ENCODE measurements around the gene REXO4.
"Not testable (repeated sequence)": the region's sequence is repeated elsewhere in the genome, so short reads cannot be mapped to it uniquely, and the experiment has no call there.

REXO4 gene

DNA sequence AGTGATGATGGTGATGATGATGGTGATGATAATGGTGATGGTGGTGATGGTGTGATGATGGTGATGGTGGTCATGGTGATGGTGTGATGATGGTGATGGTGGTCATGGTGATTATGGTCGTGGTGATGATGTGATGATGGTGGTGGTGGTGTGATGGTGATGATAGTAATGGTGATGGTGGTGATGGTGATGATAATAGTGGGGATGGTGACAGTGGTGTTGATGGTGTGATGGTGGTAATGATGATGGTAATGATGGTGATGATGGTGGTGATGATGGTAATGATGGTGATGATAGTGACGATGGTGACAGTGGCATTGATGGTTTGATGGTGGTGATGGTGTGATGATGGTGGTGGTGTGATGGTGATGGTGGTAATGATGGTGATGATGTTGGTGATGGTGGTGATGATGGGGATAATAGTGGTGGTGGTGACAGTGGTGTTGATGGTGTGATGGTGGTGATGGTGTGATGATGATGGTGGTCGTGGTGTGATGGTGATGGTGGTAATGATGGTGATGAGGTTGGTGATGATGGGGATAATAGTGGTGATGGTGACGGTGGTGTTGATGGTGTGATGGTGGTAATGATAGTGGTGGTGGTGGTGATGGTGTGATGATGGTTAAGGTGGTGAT, 35.2 kb downstream of the REXO4 start:
- no peak overlapping the region for H3K4me3 ChIP-seq (replicated peaks; ENCODE audit: low read depth, low read length)
- no peak for DNase-seq (ENCODE audit: low read depth)
- TF ChIP-seq, protein P1, sequence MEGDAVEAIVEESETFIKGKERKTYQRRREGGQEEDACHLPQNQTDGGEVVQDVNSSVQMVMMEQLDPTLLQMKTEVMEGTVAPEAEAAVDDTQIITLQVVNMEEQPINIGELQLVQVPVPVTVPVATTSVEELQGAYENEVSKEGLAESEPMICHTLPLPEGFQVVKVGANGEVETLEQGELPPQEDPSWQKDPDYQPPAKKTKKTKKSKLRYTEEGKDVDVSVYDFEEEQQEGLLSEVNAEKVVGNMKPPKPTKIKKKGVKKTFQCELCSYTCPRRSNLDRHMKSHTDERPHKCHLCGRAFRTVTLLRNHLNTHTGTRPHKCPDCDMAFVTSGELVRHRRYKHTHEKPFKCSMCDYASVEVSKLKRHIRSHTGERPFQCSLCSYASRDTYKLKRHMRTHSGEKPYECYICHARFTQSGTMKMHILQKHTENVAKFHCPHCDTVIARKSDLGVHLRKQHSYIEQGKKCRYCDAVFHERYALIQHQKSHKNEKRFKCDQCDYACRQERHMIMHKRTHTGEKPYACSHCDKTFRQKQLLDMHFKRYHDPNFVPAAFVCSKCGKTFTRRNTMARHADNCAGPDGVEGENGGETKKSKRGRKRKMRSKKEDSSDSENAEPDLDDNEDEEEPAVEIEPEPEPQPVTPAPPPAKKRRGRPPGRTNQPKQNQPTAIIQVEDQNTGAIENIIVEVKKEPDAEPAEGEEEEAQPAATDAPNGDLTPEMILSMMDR (IDR thresholded peaks at IDR 0.05; ENCODE audit: low read length, missing control alignments): no peak

DNA sequence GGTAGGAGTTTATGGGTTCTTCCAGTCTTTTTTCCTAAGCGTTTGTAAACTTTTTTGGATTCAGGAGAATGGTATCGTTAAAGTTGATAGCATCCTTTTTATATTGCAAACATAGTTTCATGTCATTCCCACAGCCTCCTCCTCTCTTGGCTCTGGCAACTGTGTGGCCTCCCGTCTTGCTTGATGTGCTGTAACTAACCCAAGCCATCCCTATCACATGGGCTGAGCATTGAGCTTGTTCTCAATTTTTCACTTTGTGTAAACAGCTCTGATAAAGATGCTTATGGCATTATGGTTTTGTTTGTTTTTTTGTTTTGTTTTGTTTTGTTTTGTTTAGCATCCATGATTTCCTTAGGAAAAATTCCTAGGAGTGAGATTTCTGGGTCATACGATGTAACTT, 37.1 kb downstream of the REXO4 start:
- no peak overlapping the region for H3K4me3 ChIP-seq (replicated peaks; ENCODE audit: low read depth, low read length)
- TF ChIP-seq, protein P1 (IDR thresholded peaks at IDR 0.05; ENCODE audit: low read length, missing control alignments): no peak
- DNase-seq (ENCODE audit: low read depth): no peak

DNA sequence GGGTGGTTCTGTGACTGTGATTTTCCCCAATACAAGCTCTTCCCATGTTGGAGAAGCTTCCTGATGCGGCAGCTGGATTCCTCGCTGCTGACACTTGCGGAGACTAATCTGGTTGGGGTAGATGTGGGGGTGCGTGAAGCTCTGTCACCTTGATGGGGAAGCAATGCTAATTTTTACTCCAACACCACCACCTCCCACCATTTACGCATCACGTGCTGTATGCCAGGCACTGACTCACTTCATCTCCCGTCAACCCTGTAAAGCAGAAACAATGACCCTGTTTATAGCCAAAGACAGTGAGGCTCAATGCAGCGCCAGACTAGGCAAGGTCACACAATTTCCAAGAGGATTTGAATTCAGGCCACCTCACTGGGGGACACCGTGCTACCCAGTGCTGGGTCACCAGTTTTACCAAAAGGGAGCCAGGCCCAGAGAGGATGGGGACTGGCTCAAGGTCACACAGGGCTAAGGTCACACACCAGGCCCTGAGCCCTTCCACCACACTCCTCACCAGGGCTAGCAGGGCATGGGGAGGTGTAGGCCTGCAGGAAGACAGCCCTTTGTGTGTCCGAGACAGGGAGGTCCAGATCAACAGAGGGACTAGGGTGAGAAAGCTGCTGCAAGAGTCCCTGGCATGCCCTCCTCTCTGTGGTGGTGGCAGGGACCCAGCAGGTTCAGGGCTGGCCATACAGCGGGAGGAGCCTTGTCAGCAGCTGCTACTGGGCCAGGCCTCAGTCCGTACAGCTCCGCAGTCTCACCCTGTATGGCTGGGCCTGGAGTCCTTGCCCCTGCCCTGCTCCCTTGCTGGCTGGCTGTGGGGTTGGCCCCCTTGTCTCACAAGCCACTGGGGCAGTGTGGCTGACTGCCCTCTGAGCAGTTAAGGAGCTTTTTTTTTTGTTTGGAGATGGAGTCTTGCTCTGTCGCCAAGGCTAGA, 38.4 kb downstream of the REXO4 start:
- H3K4me3 ChIP-seq (replicated peaks; ENCODE audit: low read depth, low read length): no peak overlapping the region
- DNase-seq (ENCODE audit: low read depth): no peak
- TF ChIP-seq, protein P1 (IDR thresholded peaks at IDR 0.05; ENCODE audit: low read length, missing control alignments): no peak

DNA sequence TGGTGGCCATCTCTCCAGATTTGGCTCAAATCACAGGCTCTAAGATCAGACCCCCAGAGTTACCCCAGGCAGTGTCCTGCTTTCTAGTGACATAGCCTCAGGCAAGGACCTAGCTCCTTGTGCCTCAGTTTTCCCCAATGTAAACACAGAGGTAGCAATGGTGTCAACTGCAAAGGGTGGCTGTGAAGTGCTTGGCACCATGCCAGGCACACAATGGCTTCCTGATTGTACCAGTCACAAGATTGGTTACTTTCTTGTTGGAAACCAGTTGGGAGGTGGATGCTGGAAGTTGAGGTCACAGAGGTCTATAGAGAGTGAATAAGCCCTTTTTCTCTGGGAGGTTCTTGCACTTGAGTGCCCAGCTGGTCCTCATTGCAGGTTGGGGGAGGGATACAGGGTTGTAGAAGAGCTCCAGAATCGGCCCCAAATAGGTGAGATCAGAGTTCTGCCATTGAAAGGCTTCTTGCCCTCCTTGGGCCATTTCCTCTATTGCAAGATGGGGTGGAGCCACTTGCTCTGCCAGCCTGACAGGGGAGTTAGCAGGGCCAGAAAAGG, 39.3 kb downstream of the REXO4 start:
- DNase-seq (ENCODE audit: low read depth): no peak
- no peak overlapping the region for H3K4me3 ChIP-seq (replicated peaks; ENCODE audit: low read depth, low read length)
- TF ChIP-seq, protein P1 (IDR thresholded peaks at IDR 0.05; ENCODE audit: low read length, missing control alignments): no peak

DNA sequence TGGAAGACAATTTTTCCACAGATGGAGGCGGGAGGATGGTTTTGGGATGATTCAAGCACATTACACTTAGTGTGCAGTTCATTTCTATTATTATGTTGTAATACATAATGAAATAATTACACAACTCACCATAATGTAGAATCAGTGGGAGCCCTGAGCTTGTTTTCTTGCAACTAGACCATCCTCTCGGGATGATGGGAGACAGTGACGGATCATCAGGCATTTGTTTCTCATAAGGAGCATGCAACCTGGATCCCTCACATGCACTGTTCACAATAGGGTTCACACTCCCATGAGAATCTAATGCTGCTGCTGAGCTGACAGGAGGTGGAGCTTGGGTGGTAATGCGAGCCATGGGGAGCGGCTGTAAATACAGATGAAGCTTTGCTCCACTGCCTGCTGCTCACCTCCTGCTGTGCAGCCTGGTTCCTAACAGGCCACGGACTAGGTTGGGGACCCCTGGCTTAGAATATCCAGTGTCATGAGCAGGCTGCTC, 40.0 kb downstream of the REXO4 start:
- DNase-seq (ENCODE audit: low read depth): peak; percentile 31
- TF ChIP-seq, protein P1 (IDR thresholded peaks at IDR 0.05; ENCODE audit: low read length, missing control alignments): no peak

DNA sequence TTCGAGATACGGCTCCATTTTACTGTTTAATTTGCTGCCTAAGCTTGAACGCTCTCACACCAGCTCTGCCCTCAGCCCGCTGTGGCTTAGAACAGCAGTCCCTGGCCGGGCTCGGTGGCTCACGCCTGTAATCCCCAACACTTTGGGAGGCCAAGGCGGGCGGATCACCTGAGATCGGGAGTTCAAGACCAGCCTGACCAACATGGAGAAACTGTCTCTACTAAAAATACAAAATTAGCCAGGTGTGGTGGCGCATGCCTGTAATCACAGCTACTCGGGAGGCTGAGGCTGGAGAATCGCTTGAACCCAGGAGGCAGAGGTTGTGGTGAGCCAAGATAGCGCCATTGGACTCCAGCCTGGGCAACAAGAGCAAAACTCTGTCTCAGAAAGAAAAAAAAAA, 40.5 kb downstream of the REXO4 start:
- DNase-seq (ENCODE audit: low read depth); H3K4me3 ChIP-seq (replicated peaks; ENCODE audit: low read depth, low read length): not testable (repeated sequence)

More for the DNA sequence above, 40.0 kb downstream of the REXO4 start:
- H3K4me3 ChIP-seq (replicated peaks; ENCODE audit: low read depth, low read length): no peak overlapping the region

All from fibroblast of pulmonary artery (primary cell).